ENCODE measurements around the gene MRLN. TPM values are rescaled to one million over a fixed set of nuclear protein-coding genes. Genes with fewer than 3 reads are reported as not detected.

Gene MRLN
- polyA plus RNA-seq, 1 of the 3 experiments (the other 2 are of a cell fraction) = not detected

DNA sequence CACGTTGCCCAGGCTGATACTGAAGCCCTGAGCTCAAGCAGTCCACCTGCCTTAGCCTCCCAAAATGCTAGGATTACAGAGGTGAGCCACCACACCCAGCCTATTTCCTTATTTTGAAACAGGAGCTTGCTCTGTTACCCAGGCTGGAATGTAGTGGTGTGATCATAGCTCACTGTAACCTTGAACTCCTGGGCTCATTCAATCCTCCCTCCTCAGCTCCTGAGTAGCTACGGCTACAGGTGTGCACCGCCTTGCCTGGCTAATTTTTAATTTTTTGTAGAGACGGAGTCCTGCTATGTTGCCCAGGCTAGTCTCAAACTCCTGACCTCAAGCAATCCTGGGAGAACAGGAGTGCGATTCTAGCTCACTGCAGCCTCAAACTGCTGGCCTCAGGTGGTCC, 11.7 kb downstream of the MRLN start:
- CTCF ChIA-PET = interaction anchor here (2.5 kb wide), 1 partner anchor 32 kb away, joined by 6 read pairs; the partner anchor contains the start of gene SLC16A9
- 58% methylated on average over 5 of the region's 5 CpGs for WGBS (ENCODE audit: low lambda C conversion rate)
- Histone ChIP-seq H3K36me3 (replicated peaks in 1 of 2; ENCODE audit: control insufficient read depth in 1 of 2, insufficient read depth in 2 of 2, low read length in 1 of 2) (no peaks in the 10 kb centered on the region), H3K9me3 (no peaks in the 10 kb centered on the region), H3K79me2 (ENCODE audit: insufficient read depth) (no peaks in the 10 kb centered on the region), H3K9ac (no peak overlapping the region), H3K4me3 (ENCODE audit: low read depth in 2 of 2, low read length in 1 of 2) (no peak overlapping the region), H3K4me1 (ENCODE audit: control insufficient read depth in 1 of 2, insufficient read depth in 2 of 2, low read depth in 1 of 2, low read length in 1 of 2) (no peaks in the 10 kb centered on the region), H3K27ac (ENCODE audit: low read depth in 2 of 2, low read length in 1 of 2) (no peak overlapping the region), H4K20me1 (ENCODE audit: insufficient read depth) (no peaks in the 10 kb centered on the region), H2AFZ (ENCODE audit: low read depth) (no peak overlapping the region), H3K27me3 (ENCODE audit: insufficient read depth) (no peaks in the 10 kb centered on the region; the same call in 1 of the 2 replicates), H3K4me2 (no peak overlapping the region), H3K9me2 (no peaks in the 10 kb centered on the region), H3F3A (replicated peaks; ENCODE audit: insufficient read depth) (no peaks in the 10 kb centered on the region)
- POLR2A ChIA-PET = no interaction called here
- no peak for DNase-seq
- TF ChIP-seq, protein P1, sequence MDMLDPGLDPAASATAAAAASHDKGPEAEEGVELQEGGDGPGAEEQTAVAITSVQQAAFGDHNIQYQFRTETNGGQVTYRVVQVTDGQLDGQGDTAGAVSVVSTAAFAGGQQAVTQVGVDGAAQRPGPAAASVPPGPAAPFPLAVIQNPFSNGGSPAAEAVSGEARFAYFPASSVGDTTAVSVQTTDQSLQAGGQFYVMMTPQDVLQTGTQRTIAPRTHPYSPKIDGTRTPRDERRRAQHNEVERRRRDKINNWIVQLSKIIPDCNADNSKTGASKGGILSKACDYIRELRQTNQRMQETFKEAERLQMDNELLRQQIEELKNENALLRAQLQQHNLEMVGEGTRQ (IDR thresholded peaks at IDR 0.05; ENCODE audit: borderline replicate concordance, low read depth, low read length) = no peak
- TF ChIP-seq, protein P2, sequence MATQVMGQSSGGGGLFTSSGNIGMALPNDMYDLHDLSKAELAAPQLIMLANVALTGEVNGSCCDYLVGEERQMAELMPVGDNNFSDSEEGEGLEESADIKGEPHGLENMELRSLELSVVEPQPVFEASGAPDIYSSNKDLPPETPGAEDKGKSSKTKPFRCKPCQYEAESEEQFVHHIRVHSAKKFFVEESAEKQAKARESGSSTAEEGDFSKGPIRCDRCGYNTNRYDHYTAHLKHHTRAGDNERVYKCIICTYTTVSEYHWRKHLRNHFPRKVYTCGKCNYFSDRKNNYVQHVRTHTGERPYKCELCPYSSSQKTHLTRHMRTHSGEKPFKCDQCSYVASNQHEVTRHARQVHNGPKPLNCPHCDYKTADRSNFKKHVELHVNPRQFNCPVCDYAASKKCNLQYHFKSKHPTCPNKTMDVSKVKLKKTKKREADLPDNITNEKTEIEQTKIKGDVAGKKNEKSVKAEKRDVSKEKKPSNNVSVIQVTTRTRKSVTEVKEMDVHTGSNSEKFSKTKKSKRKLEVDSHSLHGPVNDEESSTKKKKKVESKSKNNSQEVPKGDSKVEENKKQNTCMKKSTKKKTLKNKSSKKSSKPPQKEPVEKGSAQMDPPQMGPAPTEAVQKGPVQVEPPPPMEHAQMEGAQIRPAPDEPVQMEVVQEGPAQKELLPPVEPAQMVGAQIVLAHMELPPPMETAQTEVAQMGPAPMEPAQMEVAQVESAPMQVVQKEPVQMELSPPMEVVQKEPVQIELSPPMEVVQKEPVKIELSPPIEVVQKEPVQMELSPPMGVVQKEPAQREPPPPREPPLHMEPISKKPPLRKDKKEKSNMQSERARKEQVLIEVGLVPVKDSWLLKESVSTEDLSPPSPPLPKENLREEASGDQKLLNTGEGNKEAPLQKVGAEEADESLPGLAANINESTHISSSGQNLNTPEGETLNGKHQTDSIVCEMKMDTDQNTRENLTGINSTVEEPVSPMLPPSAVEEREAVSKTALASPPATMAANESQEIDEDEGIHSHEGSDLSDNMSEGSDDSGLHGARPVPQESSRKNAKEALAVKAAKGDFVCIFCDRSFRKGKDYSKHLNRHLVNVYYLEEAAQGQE (IDR thresholded peaks at IDR 0.05; ENCODE audit: low read depth, low read length) = no peak
- TF ChIP-seq TAF1 (IDR thresholded peaks at IDR 0.05; ENCODE audit: borderline replicate concordance, low read depth, low read length) (no peak), GABPA (IDR thresholded peaks at IDR 0.05; ENCODE audit: low read depth) (no peak), JUND (IDR thresholded peaks at IDR 0.05) (no peak), SIN3A (IDR thresholded peaks at IDR 0.05; ENCODE audit: borderline replicate concordance, low read depth, low read length) (no peak), ELF1 (IDR thresholded peaks at IDR 0.05) (no peak), YY1 (IDR thresholded peaks at IDR 0.05; ENCODE audit: low read depth) (no peak), RFX5 (IDR thresholded peaks at IDR 0.05; ENCODE audit: low read length) (no peak), NFIC (IDR thresholded peaks at IDR 0.05; ENCODE audit: borderline replicate concordance) (no peak), FOXJ3 (CRISPR knock-in tag; IDR thresholded peaks at IDR 0.05) (no peak), EZH2phosphoT487 (IDR thresholded peaks at IDR 0.05; ENCODE audit: borderline replicate concordance, low read depth) (no peak), RCOR1 (IDR thresholded peaks at IDR 0.05; ENCODE audit: low read length) (no peak), EP300 (IDR thresholded peaks at IDR 0.05; ENCODE audit: borderline replicate concordance in 1 of 2, low read depth in 1 of 2, low read length in 1 of 2) (no peak), FOSL2 (IDR thresholded peaks at IDR 0.05; ENCODE audit: borderline replicate concordance, low read depth) (no peak)
- TF ChIP-seq, protein P3, sequence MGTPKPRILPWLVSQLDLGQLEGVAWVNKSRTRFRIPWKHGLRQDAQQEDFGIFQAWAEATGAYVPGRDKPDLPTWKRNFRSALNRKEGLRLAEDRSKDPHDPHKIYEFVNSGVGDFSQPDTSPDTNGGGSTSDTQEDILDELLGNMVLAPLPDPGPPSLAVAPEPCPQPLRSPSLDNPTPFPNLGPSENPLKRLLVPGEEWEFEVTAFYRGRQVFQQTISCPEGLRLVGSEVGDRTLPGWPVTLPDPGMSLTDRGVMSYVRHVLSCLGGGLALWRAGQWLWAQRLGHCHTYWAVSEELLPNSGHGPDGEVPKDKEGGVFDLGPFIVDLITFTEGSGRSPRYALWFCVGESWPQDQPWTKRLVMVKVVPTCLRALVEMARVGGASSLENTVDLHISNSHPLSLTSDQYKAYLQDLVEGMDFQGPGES (IDR thresholded peaks at IDR 0.05; ENCODE audit: low read depth, low read length) = no peak

Data from SK-N-SH (cell line).